GM12878 (cell line): ENCODE data around the gene HBZ.

Experiments
- EP300 ChIP-seq, 2 experiments: fragments of 150-350 bp in 1 of 2; IDR thresholded peaks; 2 replicates each; pipeline ENCODE4 v1.6.1; 2011 to 2012; ENCODE audit warnings: low read depth in 2 of 2, low read length in 2 of 2, borderline replicate concordance in 1 of 2, improper control_type of control experiment in 1 of 2, inconsistent platforms in 1 of 2; ENCODE audit not compliant: control insufficient read depth in 1 of 2
- EZH2 ChIP-seq: IDR thresholded peaks from 2 replicates; pipeline ENCODE4 v1.6.1; 2012; ENCODE audit warnings: low read depth, mild to moderate bottlenecking, control low read depth, inconsistent platforms, low read length, borderline replicate concordance; ENCODE audit not compliant: control insufficient read depth
- RAD51 ChIP-seq: fragments of 450-650 bp; IDR thresholded peaks from 2 replicates; pipeline ENCODE4 v1.6.1; 2016; ENCODE audit warnings: moderate library complexity, mild to moderate bottlenecking, inconsistent platforms
- USF2 ChIP-seq: IDR thresholded peaks from 2 replicates; pipeline ENCODE4 v1.6.1; 2011; ENCODE audit warnings: low read depth, low read length, improper control_type of control experiment, borderline replicate concordance

GRCh38 chr16:160691-161190 is 8.3 kb downstream of the HBZ start:
- no peak for TF ChIP-seq EP300 (IDR thresholded peaks at IDR 0.05; ENCODE audit: borderline replicate concordance in 1 of 2, control insufficient read depth in 1 of 2, low read depth in 2 of 2, low read length in 2 of 2)
- TF ChIP-seq USF2 = no peak
- no peak for TF ChIP-seq RAD51
- TF ChIP-seq EZH2 = no peak
